H1 (cell line): Measurements from ENCODE around the gene NIPAL3. TPM values are rescaled to one million over a fixed set of nuclear protein-coding genes. Genes with fewer than 3 reads are reported as not detected.

ENCODE experiments used
- CTCF ChIA-PET: fragments of 300-600 bp; sonication (Branson Sonifier 250); formaldehyde crosslinking; loops from one replicate; lab custom pipeline; 2021; ENCODE audit not compliant: partially characterized antibody; lab: Charles Lee
- POLR2A ChIA-PET: fragments of 300-600 bp; sonication (Branson Sonifier 250); formaldehyde crosslinking; loops from one replicate; lab custom pipeline; 2021; ENCODE audit warnings: inconsistent platforms; ENCODE audit not compliant: partially characterized antibody; lab: Charles Lee
- DNase-seq, 2 experiments: peaks; one replicate each; pipeline versions ENCODE4 v3.0.0 to v3.0.0-alpha.2; 2010 to 2022; ENCODE audit warnings: low spot score in 2 of 2, low read depth in 1 of 2, mixed read lengths in 1 of 2
- FAIRE-seq: peaks from 2 replicates; lab custom pipeline; 2011; peaks lifted over from hg19 to GRCh38; lab: Jason Lieb, UNC
- H2AFZ ChIP-seq: 2 replicates; pipeline ENCODE4 v1.8.1; 2012; ENCODE audit warnings: low read length, inconsistent platforms
- H2AK5ac ChIP-seq: 2 replicates; pipeline ENCODE4 v1.6.1; 2013; ENCODE audit warnings: low read depth, low read length
- H2BK120ac ChIP-seq: replicated peaks from 2 replicates; pipeline ENCODE3; 2013; ENCODE audit warnings: low read depth, low read length, inconsistent platforms
- H2BK12ac ChIP-seq: 2 replicates; pipeline ENCODE4 v1.6.1; 2013; ENCODE audit warnings: low read depth, low read length
- H2BK15ac ChIP-seq: 2 replicates; pipeline ENCODE4 v1.6.1; 2013; ENCODE audit warnings: low read length
- H2BK20ac ChIP-seq: 2 replicates; pipeline ENCODE4 v1.6.1; 2013; ENCODE audit warnings: low read length
- H2BK5ac ChIP-seq: 2 replicates; pipeline ENCODE4 v1.6.1; 2013; ENCODE audit warnings: low read depth, low read length
- H3K14ac ChIP-seq: 2 replicates; pipeline ENCODE4 v1.6.1; 2013; ENCODE audit warnings: inconsistent platforms; ENCODE audit not compliant: insufficient read length
- H3K18ac ChIP-seq: 2 replicates; pipeline ENCODE4 v1.6.1; 2013; ENCODE audit warnings: low read length; ENCODE audit errors: extremely low read depth
- H3K23ac ChIP-seq: 2 replicates; pipeline ENCODE4 v1.6.1; 2013; ENCODE audit warnings: inconsistent platforms; ENCODE audit not compliant: insufficient read length
- H3K23me2 ChIP-seq: 2 replicates; pipeline ENCODE4 v1.6.1; 2013; ENCODE audit warnings: low read depth, low read length
- H3K27ac ChIP-seq: 2 replicates; pipeline ENCODE4 v1.6.1; 2011; ENCODE audit warnings: low read depth, low read length, inconsistent platforms
- H3K27me3 ChIP-seq, 4 experiments: replicated peaks in 1 of 4; 1 replicate in 1 of 4; 2 replicates in 3 of 4; pipeline versions ENCODE4 v1.6.1 to v1.8.1; 2011 to 2013; ENCODE audit warnings: low read length in 3 of 4, mild to moderate bottlenecking in 3 of 4, inconsistent platforms in 2 of 4, mixed read lengths in 2 of 4, moderate library complexity in 1 of 4; ENCODE audit not compliant: control insufficient read depth in 3 of 4, insufficient read depth in 3 of 4; ENCODE audit errors: extremely low read depth in 1 of 4
- H3K36me3 ChIP-seq, 4 experiments: 2 replicates each; pipeline versions ENCODE4 v1.6.1 to v1.8.1; 2011 to 2013; ENCODE audit warnings: mild to moderate bottlenecking in 4 of 4, low read length in 3 of 4, moderate library complexity in 2 of 4, control low read depth in 1 of 4, inconsistent platforms in 1 of 4; ENCODE audit not compliant: insufficient read depth in 4 of 4, control insufficient read depth in 2 of 4
- H3K4ac ChIP-seq: replicated peaks from 2 replicates; pipeline ENCODE3; 2013; ENCODE audit warnings: low read length, low read depth, mixed read lengths, inconsistent platforms; ENCODE audit not compliant: insufficient read length
- H3K4me1 ChIP-seq, 4 experiments: replicated peaks in 1 of 4; 1 replicate in 1 of 4; 2 replicates in 3 of 4; pipeline versions ENCODE4 v1.6.1 to v1.8.1; 2011 to 2013; ENCODE audit warnings: low read length in 3 of 4, inconsistent platforms in 2 of 4, mixed read lengths in 1 of 4; ENCODE audit not compliant: insufficient read depth in 4 of 4, control insufficient read depth in 3 of 4
- H3K4me2 ChIP-seq, 2 experiments: 2 replicates each; pipeline versions ENCODE4 v1.6.1 to v1.8.1; 2011 to 2013; ENCODE audit warnings: low read depth in 2 of 2, low read length in 2 of 2, control low read depth in 1 of 2, inconsistent platforms in 1 of 2, mild to moderate bottlenecking in 1 of 2; ENCODE audit not compliant: insufficient read depth in 1 of 2
- H3K4me3 ChIP-seq, 4 experiments: fragments of 200-600, 300-600 bp in 1 of 4; sonication (generic), shearing (Covaris generic), sonication (Bioruptor Twin) in 1 of 4; 2 replicates each; pipeline versions ENCODE4 v1.5.1 to v1.8.1; 2011 to 2016; ENCODE audit warnings: low read length in 4 of 4, low read depth in 3 of 4, control low read depth in 2 of 4, inconsistent platforms in 2 of 4, mild to moderate bottlenecking in 2 of 4, mixed read lengths in 1 of 4, moderate library complexity in 1 of 4; ENCODE audit not compliant: insufficient read depth in 2 of 4; ENCODE audit errors: extremely low read depth in 1 of 4
- H3K56ac ChIP-seq: replicated peaks from 2 replicates; pipeline ENCODE3; 2013; ENCODE audit warnings: low read depth, mild to moderate bottlenecking, mixed read lengths, low read length, inconsistent platforms; ENCODE audit not compliant: insufficient read length
- H3K79me1 ChIP-seq: 2 replicates; pipeline ENCODE4 v1.6.1; 2013; ENCODE audit warnings: low read depth, low read length, control low read depth
- H3K79me2 ChIP-seq, 2 experiments: 2 replicates each; pipeline versions ENCODE4 v1.6.1 to v1.8.1; 2012 to 2013; ENCODE audit warnings: low read length in 2 of 2, mild to moderate bottlenecking in 2 of 2, inconsistent platforms in 1 of 2; ENCODE audit not compliant: insufficient read depth in 2 of 2, control insufficient read depth in 1 of 2
- H3K9ac ChIP-seq, 4 experiments: replicated peaks in 1 of 4; 1 replicate in 1 of 4; 2 replicates in 3 of 4; pipeline versions ENCODE4 v1.6.1 to v1.8.1; 2011 to 2013; ENCODE audit warnings: low read depth in 3 of 4, low read length in 3 of 4, control low read depth in 2 of 4, mild to moderate bottlenecking in 2 of 4, moderate library complexity in 2 of 4, inconsistent platforms in 1 of 4; ENCODE audit errors: extremely low read depth in 1 of 4
- H3K9me3 ChIP-seq, 2 experiments: 2 replicates each; pipeline versions ENCODE4 v1.6.1 to v1.8.1; 2012 to 2013; ENCODE audit warnings: mild to moderate bottlenecking in 2 of 2, moderate library complexity in 2 of 2, control low read depth in 1 of 2, inconsistent platforms in 1 of 2, low read depth in 1 of 2, low read length in 1 of 2, mixed read lengths in 1 of 2; ENCODE audit not compliant: insufficient read depth in 2 of 2
- H4K20me1 ChIP-seq, 2 experiments: replicated peaks in 1 of 2; 2 replicates each; pipeline versions ENCODE3 to v1.8.1; 2011 to 2013; ENCODE audit warnings: inconsistent platforms in 2 of 2, low read length in 2 of 2, mild to moderate bottlenecking in 1 of 2; ENCODE audit not compliant: insufficient read depth in 2 of 2, control insufficient read depth in 1 of 2
- H4K5ac ChIP-seq: 2 replicates; pipeline ENCODE4 v1.6.1; 2013; ENCODE audit warnings: low read length, low read depth, mixed read lengths, inconsistent platforms; ENCODE audit not compliant: insufficient read length
- H4K8ac ChIP-seq: 2 replicates; pipeline ENCODE4 v1.8.0; 2013; ENCODE audit warnings: mild to moderate bottlenecking, moderate library complexity, low read length, inconsistent platforms; ENCODE audit not compliant: insufficient read depth; ENCODE audit errors: extremely low read depth
- H4K91ac ChIP-seq: replicated peaks from 2 replicates; pipeline ENCODE3; 2013; ENCODE audit warnings: low read length, mixed read lengths, inconsistent platforms; ENCODE audit not compliant: insufficient read length
- EGR1 ChIP-seq: IDR thresholded peaks from 2 replicates; pipeline ENCODE4 v1.6.1; 2011; ENCODE audit warnings: low read depth, low read length, borderline replicate concordance
- FOSL1 ChIP-seq: IDR thresholded peaks from 2 replicates; pipeline ENCODE4 v1.6.1; 2011; ENCODE audit warnings: mild to moderate bottlenecking, low read depth, low read length, moderate library complexity; ENCODE audit not compliant: insufficient read depth
- GTF2F1 ChIP-seq: IDR thresholded peaks from 2 replicates; pipeline ENCODE4 v1.6.1; 2012; ENCODE audit warnings: low read depth, low read length, improper control_type of control experiment, borderline replicate concordance
- HDAC2 ChIP-seq, 2 experiments: fragments of 300-600 bp in 1 of 2; sonication (generic) in 1 of 2; IDR thresholded peaks; 2 replicates each; pipeline ENCODE4 v1.6.1; 2011 to 2012; ENCODE audit warnings: low read depth in 2 of 2, low read length in 2 of 2, mild to moderate bottlenecking in 2 of 2, moderate library complexity in 2 of 2, borderline replicate concordance in 1 of 2, inconsistent platforms in 1 of 2
- KDM4A ChIP-seq: IDR thresholded peaks from one replicate; pipeline ENCODE4 v1.7.1; 2012; ENCODE audit warnings: low read depth, mild to moderate bottlenecking, moderate library complexity, low read length, inconsistent platforms; ENCODE audit not compliant: severe bottlenecking
- RBBP5 ChIP-seq: IDR thresholded peaks from 2 replicates; pipeline ENCODE4 v1.7.1; 2012; ENCODE audit warnings: low read depth, mild to moderate bottlenecking, inconsistent platforms, low read length, moderate library complexity, borderline replicate concordance
- SIN3A ChIP-seq, 2 experiments: IDR thresholded peaks in 1 of 2; conservative IDR thresholded peaks in 1 of 2; 2 replicates each; pipeline ENCODE4 v1.6.1; 2011 to 2012; ENCODE audit warnings: low read length in 2 of 2, improper control_type of control experiment in 1 of 2, low read depth in 1 of 2, mild to moderate bottlenecking in 1 of 2
- SIRT6 ChIP-seq: IDR thresholded peaks from one replicate; pipeline ENCODE4 v1.7.1; 2012; ENCODE audit warnings: low read length, inconsistent platforms
- TAF7 ChIP-seq: optimal IDR thresholded peaks from 2 replicates; pipeline ENCODE3; 2011; ENCODE audit warnings: low read depth, mild to moderate bottlenecking, inconsistent platforms, low read length, moderate library complexity, borderline replicate concordance
- TEAD4 ChIP-seq: IDR thresholded peaks from 2 replicates; pipeline ENCODE4 v1.6.1; 2012; ENCODE audit warnings: low read depth, low read length, inconsistent platforms, mixed read lengths
- whole genome bisulfite sequencing, 2 experiments: shearing (Covaris generic) in 1 of 2; methylation state at CpG; one replicate each; pipeline versions ENCODE4 v1.1.6 to v1.1.7; 2013 to 2015; ENCODE audit warnings: low lambda C conversion rate in 2 of 2, mixed read lengths in 2 of 2, inconsistent platforms in 1 of 2, low coverage in 1 of 2, missing lambda C conversion rate in 1 of 2; ENCODE audit not compliant: insufficient replicate concordance in 2 of 2, insufficient coverage in 1 of 2, insufficient read length in 1 of 2; ENCODE audit errors: extremely low coverage in 1 of 2, missing lambda C conversion rate in 1 of 2; 5-methylcytosine and 5-hydroxymethylcytosine counted together
- polyA plus RNA-seq, 7 experiments: library from polyadenylated mRNA; depleted of rRNA in 3 of 7; stranded (reverse) in 5 of 7; unstranded in 2 of 7; fragments of >200 nt in 5 of 7; fragments of 200-250 nt in 2 of 7; gene quantifications; 1 replicate in 5 of 7; 2 replicates in 1 of 7; 4 replicates in 1 of 7; pipeline versions ENCODE4 v1.2.1 to v1.2.3, GENCODE V29; 2011 to 2013; ENCODE audit warnings: missing spikeins in 2 of 7, mixed read lengths in 2 of 7
- total RNA-seq: library from RNA; stranded (reverse); fragmentation: NEBNext Ultra II Directional; extraction: Animal tissue kit (Norgen Biotek cat#: 25700); gene quantifications from 2 replicates; pipeline ENCODE4 v1.2.1, GENCODE V29; 2021
- TF ChIP-seq, protein P1 (sequence below), 3 experiments: IDR thresholded peaks; 1 replicate in 2 of 3; 2 replicates in 1 of 3; pipeline versions ENCODE4 v1.5.1 to v1.6.1; 2011; ENCODE audit warnings: low read length in 3 of 3, mild to moderate bottlenecking in 3 of 3, inconsistent platforms in 2 of 3, low read depth in 1 of 3, moderate library complexity in 1 of 3; ENCODE audit not compliant: insufficient read depth in 1 of 3; ENCODE audit errors: control extremely low read depth in 1 of 3

NIPAL3 gene
- total and polyA plus RNA-seq, 2 of the 8 experiments (the other 6 are each of a cell fraction or from before 2014, with no cell fraction given), result 8.8 to 11.0 TPM

DNA sequence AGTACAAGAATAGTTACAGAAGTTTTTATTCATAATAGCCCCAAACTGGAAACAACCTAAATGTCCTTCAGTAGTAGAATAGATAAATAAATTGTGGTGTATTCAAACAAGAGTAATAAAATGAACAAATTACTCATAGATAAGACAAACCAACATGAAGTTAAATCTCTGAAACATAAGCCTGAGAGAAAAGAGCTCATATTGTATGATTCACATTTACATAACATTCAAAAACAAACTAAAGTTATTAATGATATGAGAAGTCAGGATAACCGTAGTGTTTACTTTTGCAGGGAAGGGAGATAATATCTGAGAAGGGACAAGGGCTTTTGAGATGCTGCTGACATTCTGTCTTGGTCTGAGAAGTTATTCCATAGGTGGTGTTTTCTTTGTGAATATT, 15.5 kb upstream of the NIPAL3 start:
- Histone ChIP-seq H3K27me3 (no peaks in the 10 kb centered on the region), H4K5ac (no peak overlapping the region), H2BK20ac (no peak overlapping the region), H3K9ac (no peak overlapping the region), H3K23ac (no peak overlapping the region), H4K91ac (no peak overlapping the region), H3K9me3 (no peaks in the 10 kb centered on the region), H2BK12ac (no peak overlapping the region), H3K27ac (no peak overlapping the region), H3K79me2 (no peaks in the 10 kb centered on the region), H2BK5ac (no peak overlapping the region), H3K36me3 (peaks cover 0 to 5% (median 0%) of the 10 kb centered on the region in 4 experiments; a peak in 3 of 8 replicates), H2AFZ (no peak overlapping the region), H3K4me2 (no peak overlapping the region), H2BK120ac (no peak overlapping the region), H3K23me2 (no peaks in the 10 kb centered on the region), H3K4ac (no peak overlapping the region), H3K4me1 (no peaks in the 10 kb centered on the region), H3K14ac (no peak overlapping the region), H3K18ac (no peak overlapping the region), H4K8ac (no peak overlapping the region), H4K20me1 (no peaks in the 10 kb centered on the region), H3K79me1 (no peaks in the 10 kb centered on the region), H3K4me3 (no peak overlapping the region), H2BK15ac (no peak overlapping the region), H3K56ac (no peak overlapping the region), H2AK5ac (no peak overlapping the region)
- POLR2A ChIA-PET, result interaction anchor here (0.9 kb wide), 1 partner anchor 33 kb away, joined by 3 read pairs; no protein-coding TSS in a partner anchor
- WGBS, 2 experiments, result 85% methylated on average over 1 of the region's 1 CpG; no CpG with 5 or more reads in 1 of the 2 experiments
- DNase-seq (no peak), FAIRE-seq (no peak)
- CTCF ChIA-PET, result interaction anchor here (0.8 to 6.1 kb wide), 6 partner anchors 9 to 200 kb away, joined by 3 to 45 read pairs (median 6); no protein-coding TSS in a partner anchor
- TF ChIP-seq KDM4A (no peak), TEAD4 (no peak), SIRT6 (no peak), GTF2F1 (no peak), SIN3A (conservative IDR thresholded peaks at IDR 0.05 in 1 of 2, IDR thresholded peaks at IDR 0.05 in 1 of 2; ENCODE audit: low read depth in 1 of 2, low read length in 2 of 2) (no peak), RBBP5 (no peak), EGR1 (no peak), HDAC2 (IDR thresholded peaks at IDR 0.05; ENCODE audit: borderline replicate concordance in 1 of 2, low read depth in 2 of 2, low read length in 2 of 2) (no peak), TAF7 (no peak), FOSL1 (no peak)
- TF ChIP-seq, protein P1, sequence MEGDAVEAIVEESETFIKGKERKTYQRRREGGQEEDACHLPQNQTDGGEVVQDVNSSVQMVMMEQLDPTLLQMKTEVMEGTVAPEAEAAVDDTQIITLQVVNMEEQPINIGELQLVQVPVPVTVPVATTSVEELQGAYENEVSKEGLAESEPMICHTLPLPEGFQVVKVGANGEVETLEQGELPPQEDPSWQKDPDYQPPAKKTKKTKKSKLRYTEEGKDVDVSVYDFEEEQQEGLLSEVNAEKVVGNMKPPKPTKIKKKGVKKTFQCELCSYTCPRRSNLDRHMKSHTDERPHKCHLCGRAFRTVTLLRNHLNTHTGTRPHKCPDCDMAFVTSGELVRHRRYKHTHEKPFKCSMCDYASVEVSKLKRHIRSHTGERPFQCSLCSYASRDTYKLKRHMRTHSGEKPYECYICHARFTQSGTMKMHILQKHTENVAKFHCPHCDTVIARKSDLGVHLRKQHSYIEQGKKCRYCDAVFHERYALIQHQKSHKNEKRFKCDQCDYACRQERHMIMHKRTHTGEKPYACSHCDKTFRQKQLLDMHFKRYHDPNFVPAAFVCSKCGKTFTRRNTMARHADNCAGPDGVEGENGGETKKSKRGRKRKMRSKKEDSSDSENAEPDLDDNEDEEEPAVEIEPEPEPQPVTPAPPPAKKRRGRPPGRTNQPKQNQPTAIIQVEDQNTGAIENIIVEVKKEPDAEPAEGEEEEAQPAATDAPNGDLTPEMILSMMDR (IDR thresholded peaks at IDR 0.05; ENCODE audit: control extremely low read depth in 1 of 3, insufficient read depth in 1 of 3, low read depth in 1 of 3, low read length in 3 of 3), result no peak
